ENCODE measurements around the gene SKAP1. TPM values are rescaled to one million over a fixed set of nuclear protein-coding genes. Genes with fewer than 3 reads are reported as not detected.
"Not testable (repeated sequence)": the region's sequence is repeated elsewhere in the genome, so short reads cannot be mapped to it uniquely, and the experiment has no call there.

SKAP1 gene
- total and polyA plus RNA-seq, 9 donors: 0.30 to 6.0 (median 2.4) TPM; not detected in 1

- TF ChIP-seq CTCF (IDR thresholded peaks at IDR 0.05) (no peak), EP300 (IDR thresholded peaks at IDR 0.05) (no peak), POLR2A (IDR thresholded peaks at IDR 0.05) (no peak)
- WGBS, 3 donors: 3 to 16% (median 13%) methylated on average over 1 of the region's 1 CpG
- Histone ChIP-seq H3K27me3 (no peaks in the 10 kb centered on the region), H3K4me3 (no peak overlapping the region), H3K27ac (no peak overlapping the region), H3K4me1 (ENCODE audit: insufficient read depth) (no peaks in the 10 kb centered on the region), H3K36me3 (no peaks in the 10 kb centered on the region), H3K9me3 (no peaks in the 10 kb centered on the region)
- no peak for DNase-seq
- intact Hi-C loops (cut with DNase I): loop anchor here in 1 of 4 donors (5.0 kb wide), 1 partner anchor 46 kb away; no protein-coding TSS in a partner anchor
Measured at GRCh38 chr17:48363161-48363560, 66.9 kb downstream of the SKAP1 start.

- not testable (repeated sequence) for H3K9me3 ChIP-seq; DNase-seq; H3K27me3 ChIP-seq; H3K4me1 ChIP-seq (ENCODE audit: insufficient read depth); H3K36me3 ChIP-seq; H3K4me3 ChIP-seq; H3K27ac ChIP-seq
- intact Hi-C loops (cut with DNase I): loop anchor here in 1 of 4 donors (5.0 kb wide), 1 partner anchor 44 kb away; no protein-coding TSS in a partner anchor
- WGBS, 3 donors: 72 to 83% (median 76%) methylated on average over 11 of the region's 11 CpGs
Measured at GRCh38 chr17:48360861-48361633, 69.0 kb downstream of the SKAP1 start.

- intact Hi-C loops (cut with DNase I): loop anchor here in 1 of 4 donors (10.0 kb wide), 1 partner anchor 237 kb away; the partner anchor contains the start of genes HOXB3 and HOXB5
- Histone ChIP-seq H3K4me1 (ENCODE audit: insufficient read depth) (no peaks in the 10 kb centered on the region), H3K9me3 (no peaks in the 10 kb centered on the region), H3K36me3 (no peaks in the 10 kb centered on the region), H3K27me3 (no peaks in the 10 kb centered on the region), H3K27ac (no peak overlapping the region), H3K4me3 (no peak overlapping the region)
- 7 to 23% (median 11%) methylated on average over 1 of the region's 1 CpG for WGBS, 3 donors
- no peak for DNase-seq
- no peak for TF ChIP-seq CTCF (IDR thresholded peaks at IDR 0.05)
- TF ChIP-seq POLR2A (IDR thresholded peaks at IDR 0.05): no peak
- TF ChIP-seq EP300 (IDR thresholded peaks at IDR 0.05): no peak
Measured at GRCh38 chr17:48357779-48358602, 72.0 kb downstream of the SKAP1 start.

- Histone ChIP-seq H3K27ac (no peak overlapping the region), H3K9me3 (no peaks in the 10 kb centered on the region), H3K27me3 (no peaks in the 10 kb centered on the region), H3K4me1 (ENCODE audit: insufficient read depth) (no peaks in the 10 kb centered on the region), H3K4me3 (no peak overlapping the region), H3K36me3 (no peaks in the 10 kb centered on the region)
- TF ChIP-seq EP300 (IDR thresholded peaks at IDR 0.05) (no peak), CTCF (IDR thresholded peaks at IDR 0.05) (no peak), POLR2A (IDR thresholded peaks at IDR 0.05) (no peak)
- intact Hi-C loops (cut with DNase I): loop anchor here in 1 of 4 donors (10.0 kb wide), 1 partner anchor 238 kb away; the partner anchor contains the start of genes HOXB3 and HOXB5
- no peak for DNase-seq
- 67 to 75% (median 70%) methylated on average over 2 of the region's 2 CpGs for WGBS, 3 donors
Measured at GRCh38 chr17:48356866-48357265, 73.1 kb downstream of the SKAP1 start.

Measured in ovary (tissue), 9 donors.